ENCODE data around the gene PFKFB2. TPM values are rescaled to one million over a fixed set of nuclear protein-coding genes. Genes with fewer than 3 reads are reported as not detected.

Gene PFKFB2
- total RNA-seq, 1 donor from 2014 or later: 8.9 TPM

DNA sequence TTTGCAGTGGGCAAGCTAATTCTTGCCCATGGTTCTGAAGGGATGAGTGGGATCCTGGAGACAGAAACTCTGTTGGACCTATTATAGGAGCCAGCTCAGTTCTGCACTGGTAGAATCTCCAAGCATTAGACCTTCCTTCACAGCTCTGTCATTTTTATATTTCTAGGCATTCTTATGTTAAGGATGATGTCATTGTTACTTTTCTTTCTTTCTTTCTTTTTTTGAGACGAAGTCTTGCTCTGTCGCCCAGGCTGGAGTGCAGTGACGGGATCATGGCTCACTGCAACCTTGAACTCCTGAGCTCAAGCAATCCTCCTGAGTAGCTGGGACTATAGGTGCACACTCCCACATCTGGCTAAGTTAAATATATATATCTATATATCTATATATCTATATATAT lies 7.5 kb downstream of the PFKFB2 start:
- H3K4me3 Mint-ChIP-seq (ENCODE audit: unreplicated experiment): no peak overlapping the region
- TF ChIP-seq, protein P1, sequence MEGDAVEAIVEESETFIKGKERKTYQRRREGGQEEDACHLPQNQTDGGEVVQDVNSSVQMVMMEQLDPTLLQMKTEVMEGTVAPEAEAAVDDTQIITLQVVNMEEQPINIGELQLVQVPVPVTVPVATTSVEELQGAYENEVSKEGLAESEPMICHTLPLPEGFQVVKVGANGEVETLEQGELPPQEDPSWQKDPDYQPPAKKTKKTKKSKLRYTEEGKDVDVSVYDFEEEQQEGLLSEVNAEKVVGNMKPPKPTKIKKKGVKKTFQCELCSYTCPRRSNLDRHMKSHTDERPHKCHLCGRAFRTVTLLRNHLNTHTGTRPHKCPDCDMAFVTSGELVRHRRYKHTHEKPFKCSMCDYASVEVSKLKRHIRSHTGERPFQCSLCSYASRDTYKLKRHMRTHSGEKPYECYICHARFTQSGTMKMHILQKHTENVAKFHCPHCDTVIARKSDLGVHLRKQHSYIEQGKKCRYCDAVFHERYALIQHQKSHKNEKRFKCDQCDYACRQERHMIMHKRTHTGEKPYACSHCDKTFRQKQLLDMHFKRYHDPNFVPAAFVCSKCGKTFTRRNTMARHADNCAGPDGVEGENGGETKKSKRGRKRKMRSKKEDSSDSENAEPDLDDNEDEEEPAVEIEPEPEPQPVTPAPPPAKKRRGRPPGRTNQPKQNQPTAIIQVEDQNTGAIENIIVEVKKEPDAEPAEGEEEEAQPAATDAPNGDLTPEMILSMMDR (IDR thresholded peaks at IDR 0.05; ENCODE audit: unreplicated experiment): no peak

DNA sequence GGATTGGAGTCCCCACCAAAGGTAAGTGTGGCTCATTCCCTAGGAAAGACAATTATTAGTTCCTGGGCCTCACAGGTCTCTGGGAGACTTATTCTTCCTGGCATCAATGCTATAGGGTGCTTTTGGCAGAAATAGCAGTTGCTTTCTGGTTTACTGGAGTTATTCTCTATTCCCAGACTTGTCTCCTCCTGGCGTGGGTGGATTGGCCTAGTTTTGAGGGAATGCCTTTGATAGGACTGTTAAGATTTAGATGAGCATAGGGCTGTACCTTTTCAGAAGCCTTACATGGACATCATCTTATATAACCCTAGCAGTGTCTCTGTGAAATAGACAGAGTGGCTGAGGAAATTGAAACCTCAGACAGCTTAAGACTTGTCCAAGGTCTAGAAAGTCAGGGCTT lies 9.0 kb downstream of the PFKFB2 start:
- no peaks in the 10 kb centered on the region for H3K27me3 Mint-ChIP-seq (ENCODE audit: unreplicated experiment)
- DNase-seq (ENCODE audit: low spot score): no peak
- no peaks in the 10 kb centered on the region for H3K4me1 Mint-ChIP-seq (ENCODE audit: unreplicated experiment)
- no peak overlapping the region for H3K4me3 Mint-ChIP-seq (ENCODE audit: unreplicated experiment)
- H3K36me3 Mint-ChIP-seq (ENCODE audit: low read depth, unreplicated experiment): peaks cover 16% of the 10 kb centered on the region
- no peaks in the 10 kb centered on the region for H3K9me3 Mint-ChIP-seq (ENCODE audit: unreplicated experiment)
- H3K27ac Mint-ChIP-seq (ENCODE audit: unreplicated experiment): no peak overlapping the region
- TF ChIP-seq, protein P1 (IDR thresholded peaks at IDR 0.05; ENCODE audit: unreplicated experiment): no peak

More for the DNA sequence above, 7.5 kb downstream of the PFKFB2 start:
- Mint-ChIP-seq H3K9me3 (ENCODE audit: unreplicated experiment) (no peaks in the 10 kb centered on the region), H3K27me3 (ENCODE audit: unreplicated experiment) (no peaks in the 10 kb centered on the region), H3K4me1 (ENCODE audit: unreplicated experiment) (peaks cover 6% of the 10 kb centered on the region), H3K27ac (ENCODE audit: unreplicated experiment) (no peak overlapping the region), H3K36me3 (ENCODE audit: low read depth, unreplicated experiment) (peaks cover 16% of the 10 kb centered on the region)
- no peak for DNase-seq (ENCODE audit: low spot score)

DNA sequence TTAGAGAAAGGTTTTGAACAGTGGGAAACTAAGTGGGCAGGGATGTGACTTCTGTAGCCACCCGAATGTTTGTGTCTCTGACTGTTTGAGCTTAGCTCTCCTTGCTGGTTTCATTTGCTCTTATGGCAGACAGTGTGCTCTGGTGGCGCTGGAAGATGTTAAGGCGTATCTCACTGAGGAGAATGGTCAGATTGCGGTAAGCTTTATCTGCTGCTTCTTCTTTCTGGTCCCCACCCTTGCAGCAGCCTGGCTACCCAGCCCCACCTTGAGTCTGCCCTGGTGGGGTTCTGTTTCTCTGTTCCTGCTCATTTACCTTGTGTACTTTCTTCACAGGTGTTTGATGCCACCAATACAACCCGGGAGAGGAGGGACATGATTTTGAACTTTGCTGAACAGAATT lies 9.9 kb downstream of the PFKFB2 start:
- Mint-ChIP-seq H3K4me3 (ENCODE audit: unreplicated experiment) (no peak overlapping the region), H3K4me1 (ENCODE audit: unreplicated experiment) (no peaks in the 10 kb centered on the region), H3K9me3 (ENCODE audit: unreplicated experiment) (no peaks in the 10 kb centered on the region), H3K27ac (ENCODE audit: unreplicated experiment) (no peak overlapping the region), H3K36me3 (ENCODE audit: low read depth, unreplicated experiment) (peaks cover 16% of the 10 kb centered on the region), H3K27me3 (ENCODE audit: unreplicated experiment) (no peaks in the 10 kb centered on the region)
- no peak for DNase-seq (ENCODE audit: low spot score)
- TF ChIP-seq, protein P1 (IDR thresholded peaks at IDR 0.05; ENCODE audit: unreplicated experiment): no peak

DNA sequence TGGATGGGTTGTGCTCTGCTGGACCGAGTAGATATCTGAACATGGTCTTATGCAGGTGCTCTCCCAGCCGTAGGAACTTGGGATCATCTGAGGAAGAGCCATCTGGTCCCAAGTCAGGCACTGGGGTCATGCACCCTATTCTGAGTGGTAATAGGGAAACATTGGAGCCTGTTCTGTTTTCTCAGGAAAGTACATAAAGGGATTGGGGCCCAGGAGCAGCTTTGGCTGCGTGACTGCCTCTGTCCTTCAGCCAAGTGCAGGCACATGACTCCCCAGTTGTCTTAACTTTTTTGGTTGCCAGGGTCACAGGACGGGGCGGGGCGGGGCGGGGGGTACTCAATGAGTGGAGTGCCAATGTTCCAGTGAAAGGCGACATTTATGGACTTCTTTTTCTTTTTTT lies 11.5 kb downstream of the PFKFB2 start:
- H3K27me3 Mint-ChIP-seq (ENCODE audit: unreplicated experiment): peaks cover 5% of the 10 kb centered on the region

DNA sequence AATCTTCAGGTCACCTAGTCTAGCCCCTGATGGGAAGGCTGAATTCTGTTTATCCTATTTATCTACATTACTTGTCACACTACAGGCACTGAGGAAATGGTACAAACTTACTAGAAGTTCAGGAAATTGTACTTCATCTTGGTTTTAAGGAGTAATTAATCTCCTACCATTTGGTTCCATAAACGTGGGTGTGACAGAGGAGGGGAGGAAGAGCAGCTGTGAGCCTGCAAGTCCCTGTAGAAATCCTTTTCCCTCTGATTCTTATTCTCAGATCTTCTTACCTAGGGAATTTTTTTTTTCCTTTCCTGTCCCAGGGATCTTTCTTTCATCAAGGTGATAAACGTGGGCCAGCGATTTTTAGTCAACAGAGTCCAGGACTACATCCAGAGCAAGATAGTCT lies 14.1 kb downstream of the PFKFB2 start:
- H3K4me1 Mint-ChIP-seq (ENCODE audit: unreplicated experiment): peaks cover 12% of the 10 kb centered on the region
- H3K36me3 Mint-ChIP-seq (ENCODE audit: low read depth, unreplicated experiment): peaks cover 29% of the 10 kb centered on the region
- H3K9me3 Mint-ChIP-seq (ENCODE audit: unreplicated experiment): no peaks in the 10 kb centered on the region
- no peak overlapping the region for H3K4me3 Mint-ChIP-seq (ENCODE audit: unreplicated experiment)
- H3K27ac Mint-ChIP-seq (ENCODE audit: unreplicated experiment): no peak overlapping the region
- TF ChIP-seq, protein P1 (IDR thresholded peaks at IDR 0.05; ENCODE audit: unreplicated experiment): no peak
- peaks cover 5% of the 10 kb centered on the region for H3K27me3 Mint-ChIP-seq (ENCODE audit: unreplicated experiment)
- no peak for DNase-seq (ENCODE audit: low spot score)

More for the DNA sequence above, 11.5 kb downstream of the PFKFB2 start:
- TF ChIP-seq, protein P1 (IDR thresholded peaks at IDR 0.05; ENCODE audit: unreplicated experiment): no peak
- Mint-ChIP-seq H3K4me3 (ENCODE audit: unreplicated experiment) (no peak overlapping the region), H3K36me3 (ENCODE audit: low read depth, unreplicated experiment) (peaks cover 23% of the 10 kb centered on the region), H3K27ac (ENCODE audit: unreplicated experiment) (no peak overlapping the region), H3K4me1 (ENCODE audit: unreplicated experiment) (peaks cover 5% of the 10 kb centered on the region), H3K9me3 (ENCODE audit: unreplicated experiment) (no peaks in the 10 kb centered on the region)
- DNase-seq (ENCODE audit: low spot score): no peak

Measured in endothelial cell (in vitro differentiated cells).